HG02840 (cell line): ENCODE results near the gene XRRA1.
"Not testable (repeated sequence)": the region's sequence is repeated elsewhere in the genome, so short reads cannot be mapped to it uniquely, and the experiment has no call there.

Source experiments
- ATAC-seq: cut with Tn5 transposase; IDR thresholded peaks from one replicate; pipeline ENCODE4 v1.9.1; 2021; ENCODE audit warnings: mild to moderate bottlenecking, moderate library complexity, moderate number of reproducible peaks; ENCODE audit not compliant: unreplicated experiment, low FRiP score

XRRA1 gene, protein sequence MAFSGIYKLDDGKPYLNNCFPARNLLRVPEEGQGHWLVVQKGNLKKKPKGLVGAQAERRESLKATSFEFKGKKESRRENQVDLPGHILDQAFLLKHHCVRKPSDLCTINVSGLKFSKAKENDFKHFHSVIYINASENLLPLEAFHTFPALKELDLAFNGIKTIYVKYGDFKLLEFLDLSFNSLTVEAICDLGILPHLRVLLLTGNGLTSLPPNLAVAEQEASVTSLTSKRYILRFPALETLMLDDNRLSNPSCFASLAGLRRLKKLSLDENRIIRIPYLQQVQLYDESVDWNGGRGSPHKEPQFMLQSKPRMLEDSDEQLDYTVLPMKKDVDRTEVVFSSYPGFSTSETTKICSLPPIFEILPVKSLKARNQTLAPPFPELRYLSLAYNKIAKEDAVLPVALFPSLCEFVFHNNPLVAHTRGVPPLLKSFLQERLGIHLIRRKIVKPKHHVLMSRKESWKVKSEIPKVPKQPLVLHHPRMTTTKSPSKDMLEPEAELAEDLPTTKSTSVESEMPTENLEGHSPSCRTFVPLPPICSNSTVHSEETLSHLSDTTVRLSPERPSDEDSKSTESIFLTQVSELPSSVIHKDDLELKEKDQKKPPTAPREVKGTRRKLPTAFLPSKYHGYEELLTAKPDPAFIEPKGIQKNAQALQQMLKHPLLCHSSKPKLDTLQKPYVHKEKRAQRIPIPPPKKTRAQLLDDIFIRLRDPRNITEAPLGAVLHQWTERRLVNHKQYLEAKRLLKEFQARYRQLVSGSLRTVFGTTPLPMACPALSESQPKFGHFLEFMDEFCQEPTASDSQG

DNA sequence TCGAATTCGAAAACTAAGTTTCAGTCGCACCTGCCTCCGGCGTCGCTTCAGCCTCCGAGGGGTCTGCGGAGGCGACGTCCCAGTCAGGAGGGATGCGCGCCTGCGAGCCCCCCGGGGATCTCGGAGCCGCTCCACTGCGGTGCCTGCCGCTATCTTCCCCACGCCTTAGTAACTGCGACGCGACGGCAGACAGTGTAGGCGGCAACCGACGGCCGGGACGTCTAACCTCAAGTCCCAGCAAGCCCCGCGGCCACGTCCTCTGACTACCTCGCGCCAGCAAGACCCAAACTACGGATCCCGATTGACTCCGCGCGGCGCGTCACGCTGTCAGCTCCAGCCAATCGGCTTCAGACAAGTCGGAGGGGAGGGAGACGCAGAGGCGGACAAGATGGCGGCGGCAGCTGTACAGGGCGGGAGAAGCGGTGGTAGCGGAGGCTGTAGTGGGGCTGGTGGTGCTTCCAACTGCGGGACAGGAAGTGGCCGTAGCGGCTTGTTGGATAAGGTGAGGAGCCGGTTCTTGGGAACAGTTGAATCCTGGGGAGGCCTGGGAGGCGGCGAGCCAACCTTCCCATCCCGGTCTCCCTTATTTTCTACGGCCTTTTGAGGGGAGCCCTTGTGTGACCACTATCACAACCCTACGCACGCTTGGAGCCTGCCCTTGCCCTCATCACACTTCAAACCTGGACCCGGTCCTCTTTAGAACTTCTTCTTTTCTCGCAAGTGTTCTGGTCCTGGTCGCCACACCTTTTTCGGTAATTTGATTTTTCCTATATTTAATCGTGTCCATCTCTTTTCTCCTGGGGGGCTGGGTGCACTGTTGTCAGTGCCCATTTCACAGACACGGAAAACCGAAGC is at the start of gene XRRA1, which contains the start of gene SPCS2:
XRRA1 (minus strand) TSS at position 194 of the 855 bp plus-strand sequence. CDS start 8,213 bp downstream, outside the sequence.
SPCS2 (plus strand) TSS at position 369 of the 855 bp plus-strand sequence; CDS start at position 389, 20 bp downstream.
- peak; percentile 90 for ATAC-seq

DNA sequence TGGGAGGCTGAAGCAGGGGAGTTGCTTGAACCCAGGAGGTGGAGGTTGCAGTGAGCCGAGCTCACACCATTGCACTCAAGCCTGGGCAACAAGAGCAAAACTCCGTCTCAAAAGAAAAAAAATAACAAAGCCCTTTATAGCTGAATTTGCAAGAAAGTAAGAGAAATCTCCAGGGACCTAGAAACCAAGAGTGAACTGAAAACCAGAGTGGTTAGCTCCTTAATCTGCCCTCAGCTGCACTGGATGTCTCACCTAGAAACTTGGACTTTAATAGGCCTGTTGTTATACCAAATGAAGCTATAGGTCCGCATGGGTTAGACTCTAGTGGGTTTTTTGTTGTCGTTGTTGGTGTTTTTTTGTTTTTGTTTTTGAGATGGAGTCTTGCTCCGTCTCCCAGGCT is 44.0 kb upstream of the XRRA1 start:
- ATAC-seq: no peak

DNA sequence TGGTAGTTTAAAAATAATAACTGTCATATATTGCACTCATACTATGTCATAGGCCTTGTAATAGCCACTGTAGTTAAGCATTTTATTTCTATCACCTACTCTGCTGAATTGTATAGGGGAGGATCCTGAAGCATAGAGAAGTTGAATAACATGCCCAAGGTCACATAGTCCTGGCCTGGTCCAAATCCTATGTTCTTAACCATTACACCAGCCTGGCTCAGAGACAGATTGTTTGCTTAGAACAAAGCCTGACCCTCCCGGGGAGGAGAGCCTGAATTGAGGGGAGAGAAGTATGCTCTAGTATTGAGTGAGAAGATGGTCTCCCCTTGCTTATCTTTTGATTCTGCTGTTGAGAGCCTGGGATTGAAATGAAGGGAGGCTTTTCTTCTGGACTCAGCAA is 42.0 kb upstream of the XRRA1 start:
- no peak for ATAC-seq

DNA sequence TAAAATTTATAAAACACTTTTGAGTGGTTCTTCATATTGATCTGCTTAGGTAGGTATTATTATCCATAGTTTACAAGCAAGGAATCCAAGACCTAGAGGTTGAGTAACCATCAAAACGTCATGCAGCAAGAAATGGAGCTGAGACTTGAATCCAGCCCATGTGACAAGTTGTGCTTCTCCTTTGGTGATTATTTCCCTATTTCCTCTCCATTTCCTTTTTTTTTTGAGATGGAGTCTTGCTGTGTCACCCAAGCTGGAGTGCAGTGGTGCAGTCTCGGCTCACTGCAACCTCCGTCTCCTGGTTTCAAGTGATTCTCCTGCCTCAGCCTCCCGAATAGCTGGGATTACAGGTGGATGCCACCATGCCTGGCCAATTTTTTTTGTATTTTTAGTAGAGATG is 41.3 kb upstream of the XRRA1 start:
- ATAC-seq: not testable (repeated sequence)

DNA sequence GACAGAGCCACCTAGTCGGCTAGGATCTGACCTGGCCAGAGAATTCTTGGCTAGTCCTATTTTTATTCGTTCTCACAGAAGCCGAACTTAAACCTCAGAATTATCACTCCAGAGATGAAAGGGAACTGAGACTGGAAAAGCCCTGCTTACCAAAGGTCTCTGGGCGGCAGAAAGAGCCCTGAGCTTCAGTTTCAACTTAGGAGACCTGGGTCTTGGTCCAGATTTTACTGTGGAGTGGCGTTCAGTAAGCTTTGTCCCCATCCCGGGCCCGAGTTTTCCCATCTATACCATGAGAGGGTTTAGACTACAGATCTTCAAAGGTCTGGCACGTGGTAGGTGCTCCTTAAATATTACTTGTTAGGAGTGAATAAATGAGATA is 40.4 kb upstream of the XRRA1 start:
- ATAC-seq: peak; percentile 7

DNA sequence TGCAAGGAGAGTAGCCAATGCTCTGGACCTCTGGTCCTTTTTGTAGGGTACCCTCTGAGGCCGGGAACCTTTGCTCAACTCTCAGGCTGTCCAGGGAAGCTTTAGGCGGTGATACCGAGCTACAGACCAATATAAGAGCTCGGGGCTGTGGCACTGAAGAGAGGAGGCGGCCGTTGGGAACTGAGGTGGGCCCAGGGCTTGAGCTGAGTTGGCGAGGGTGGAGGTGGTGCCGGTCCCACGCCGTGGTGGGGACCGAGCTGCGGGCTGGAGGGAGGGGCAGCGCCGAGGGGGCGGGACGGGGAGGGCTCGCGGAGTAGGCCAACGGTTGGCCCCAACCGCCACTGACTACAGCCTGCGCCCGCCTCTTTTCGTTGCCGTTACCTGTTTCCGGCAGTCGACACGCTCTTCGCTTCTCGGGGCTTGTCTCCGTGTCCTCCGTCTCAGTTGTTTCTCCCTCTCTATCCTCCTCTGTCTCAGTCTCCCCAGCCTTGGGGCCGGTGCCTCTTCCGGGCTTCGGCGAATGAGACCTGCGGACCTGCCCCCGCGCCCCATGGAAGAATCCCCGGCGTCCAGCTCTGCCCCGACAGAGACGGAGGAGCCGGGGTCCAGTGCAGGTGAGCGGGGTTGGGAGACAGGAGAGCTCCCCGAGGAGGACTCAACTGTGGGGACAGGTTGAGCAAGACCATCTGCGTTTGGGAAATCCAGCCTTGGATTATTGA is 39.8 kb upstream of the XRRA1 start, which contains the start of gene NEU3:
NEU3 (plus strand) TSS at position 393 of the 719 bp plus-strand sequence; CDS start at position 521, 128 bp downstream.
- ATAC-seq: peak; percentile 79

DNA sequence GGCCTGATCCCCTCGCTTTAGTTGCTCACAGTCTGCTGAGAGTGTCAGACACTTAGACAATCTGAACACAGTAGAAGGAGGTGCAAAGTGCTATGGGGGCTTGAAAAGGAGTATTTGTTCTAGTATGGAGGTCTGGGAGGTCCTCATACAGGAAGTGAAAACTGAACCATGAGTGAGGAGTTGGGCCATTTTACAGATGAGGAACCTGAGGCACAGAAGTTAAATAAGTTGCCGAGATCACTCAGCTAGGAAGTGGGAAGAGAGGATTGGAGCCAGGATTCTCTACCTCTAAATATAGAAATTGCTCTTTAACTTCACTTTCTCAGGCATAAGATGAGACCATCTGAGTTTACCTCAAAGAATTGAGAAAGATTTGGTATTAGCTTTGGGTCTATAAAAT is 35.8 kb upstream of the XRRA1 start:
- no peak for ATAC-seq

DNA sequence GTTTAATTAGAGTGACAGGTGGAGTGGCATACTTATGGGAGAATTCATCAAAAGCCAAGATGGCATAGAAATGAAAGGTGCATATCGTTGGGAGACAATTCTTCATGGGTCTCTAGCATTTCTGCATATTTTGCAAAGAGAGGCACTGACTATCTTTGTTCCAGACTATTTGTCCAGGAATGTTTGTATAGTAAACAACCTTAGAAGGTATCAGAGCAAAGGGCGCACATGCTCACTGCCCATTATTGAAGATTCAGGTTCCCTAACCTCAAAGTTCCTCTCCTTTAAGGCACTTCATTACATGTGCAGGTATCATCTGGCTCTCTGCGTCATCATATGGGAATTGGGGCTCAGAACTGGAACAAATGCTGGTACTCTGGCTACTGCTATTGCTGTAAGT is 35.2 kb upstream of the XRRA1 start:
- ATAC-seq: no peak

DNA sequence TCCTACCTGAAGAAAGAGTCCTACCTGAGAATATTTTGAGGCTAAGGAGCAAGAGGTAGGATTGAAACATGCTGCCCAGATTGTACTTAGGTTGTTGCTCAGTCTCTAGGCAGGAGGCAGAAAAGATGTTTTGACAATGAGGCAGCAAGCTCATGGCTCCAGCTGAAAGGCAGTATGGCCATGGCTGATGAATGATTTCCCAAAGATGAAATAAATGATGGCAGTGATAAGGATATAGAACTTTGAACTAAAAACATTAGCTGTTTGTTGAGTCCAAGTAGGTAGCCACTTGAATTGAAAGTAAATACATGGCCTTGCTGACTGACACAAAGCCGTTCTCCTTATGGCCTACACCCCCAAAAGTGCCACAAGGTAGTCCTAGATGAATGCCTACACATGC is 33.0 kb upstream of the XRRA1 start:
- no peak for ATAC-seq

DNA sequence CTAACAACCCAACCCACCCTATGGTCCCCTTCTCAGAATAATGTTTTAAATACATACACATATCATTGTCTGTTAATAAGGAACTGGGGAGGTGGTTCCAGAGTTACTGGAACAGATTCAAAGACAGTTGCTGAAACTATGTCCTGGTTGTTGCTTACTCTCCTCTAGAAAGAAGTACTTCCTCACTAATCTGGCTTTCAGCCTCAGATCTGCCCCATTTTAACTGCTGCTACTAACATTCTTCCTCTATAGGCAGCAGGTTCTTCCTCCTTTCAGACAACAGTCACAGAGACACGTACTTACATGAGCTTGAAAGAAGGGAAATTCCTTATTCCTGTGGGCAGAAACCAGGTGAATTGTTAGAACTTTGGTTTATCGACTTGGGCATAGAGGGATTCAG is 31.7 kb upstream of the XRRA1 start:
- ATAC-seq: no peak

DNA sequence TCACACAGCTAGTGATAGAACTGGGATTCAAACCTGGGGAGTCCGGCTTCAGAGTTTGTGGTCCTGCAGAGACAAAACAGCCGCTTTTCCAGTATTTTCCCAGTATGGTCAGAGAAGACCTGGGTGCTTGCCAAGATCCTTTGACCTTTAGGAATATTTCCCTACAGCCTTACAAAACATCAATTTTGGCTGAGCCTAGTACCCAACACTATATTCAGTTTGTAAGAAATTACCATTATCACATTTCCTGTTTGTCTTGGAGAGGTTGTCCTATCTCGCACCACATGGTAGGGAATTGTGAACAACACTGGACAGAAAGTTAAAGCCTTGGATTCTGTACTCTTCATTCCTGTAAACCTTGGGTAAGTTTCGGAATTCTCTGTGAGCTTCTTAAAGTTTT is 29.1 kb upstream of the XRRA1 start:
- ATAC-seq: no peak

DNA sequence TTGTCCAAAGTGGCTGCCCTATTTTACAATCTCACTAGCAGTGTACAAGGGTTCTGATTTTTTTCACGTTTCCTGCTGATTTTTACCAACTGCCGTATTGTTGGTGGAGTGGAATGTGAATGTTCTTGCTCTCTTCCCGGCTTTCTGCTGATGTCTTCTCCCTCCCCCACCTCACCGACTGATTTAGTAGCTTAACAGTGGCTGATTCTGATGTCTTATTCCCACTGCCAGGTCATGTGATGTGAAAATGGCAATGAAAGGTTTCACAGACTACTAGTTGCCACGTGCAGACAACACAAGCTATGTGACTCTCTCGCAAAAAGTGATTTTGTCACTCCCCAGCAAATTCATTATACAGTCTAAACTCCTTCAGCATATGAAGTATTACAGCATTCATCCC is 22.5 kb upstream of the XRRA1 start:
- no peak for ATAC-seq

DNA sequence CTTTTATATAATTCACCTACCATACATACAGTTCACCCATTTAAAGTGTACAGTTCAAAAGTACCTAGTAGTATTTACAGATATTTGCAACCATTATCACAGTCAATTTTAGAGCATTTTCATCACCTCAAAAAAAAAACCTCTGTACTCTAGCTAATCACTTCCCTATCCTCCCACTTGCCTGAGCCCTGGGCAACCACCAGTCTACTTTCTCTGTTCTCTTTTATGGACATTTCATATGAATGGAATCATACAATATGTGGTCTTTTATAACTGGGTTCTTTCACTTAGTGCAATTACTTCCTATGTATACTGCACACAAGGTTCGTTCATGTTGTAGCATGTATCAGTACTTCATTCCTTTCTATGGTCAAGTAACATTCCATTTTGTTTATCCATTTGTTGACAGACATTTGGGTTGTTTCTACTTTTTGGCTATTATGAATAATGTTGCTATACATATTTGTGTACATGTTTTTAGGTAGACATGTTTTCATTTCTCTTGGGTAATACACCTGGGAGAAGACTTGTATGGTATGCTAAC is 22.0 kb upstream of the XRRA1 start:
- no peak for ATAC-seq

DNA sequence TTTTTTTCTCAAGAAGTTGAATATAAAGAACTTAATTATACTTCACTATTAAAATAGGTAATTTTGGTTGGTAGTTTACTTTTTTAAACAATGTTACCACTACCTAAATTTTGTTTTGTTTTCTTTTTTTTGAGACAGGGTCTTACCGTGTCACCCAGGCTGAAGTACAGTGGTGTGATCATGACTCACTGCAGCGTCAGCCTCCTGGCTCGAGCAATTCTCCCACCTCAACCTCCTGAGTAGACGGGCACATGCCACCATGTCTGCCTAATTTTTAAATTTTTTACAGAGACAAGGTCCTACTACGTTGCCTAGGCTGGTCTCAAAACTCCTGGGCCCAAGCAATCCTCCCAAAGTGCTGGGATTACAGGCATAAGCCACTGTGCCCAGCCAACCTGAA is 17.8 kb upstream of the XRRA1 start:
- no peak for ATAC-seq

DNA sequence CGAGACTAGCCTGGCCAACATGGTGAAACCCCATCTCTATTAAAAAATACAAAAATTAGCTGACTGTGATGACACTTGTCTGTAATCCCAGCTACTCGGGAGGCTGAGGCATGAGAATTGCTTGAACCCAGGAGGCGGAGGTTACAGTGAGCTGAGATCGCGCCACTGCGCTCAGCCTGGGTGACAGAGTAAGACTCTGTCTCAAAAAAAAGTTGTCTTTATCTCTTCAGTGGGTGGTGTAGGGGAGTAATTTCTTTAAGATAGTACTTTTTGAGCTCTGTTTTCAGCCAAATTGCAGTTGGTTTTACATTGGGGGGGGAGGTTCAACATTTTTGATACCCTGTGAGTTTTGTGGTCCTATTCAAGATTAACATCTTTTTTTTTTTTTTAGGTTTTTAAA is 11.2 kb upstream of the XRRA1 start:
- ATAC-seq: not testable (repeated sequence)

DNA sequence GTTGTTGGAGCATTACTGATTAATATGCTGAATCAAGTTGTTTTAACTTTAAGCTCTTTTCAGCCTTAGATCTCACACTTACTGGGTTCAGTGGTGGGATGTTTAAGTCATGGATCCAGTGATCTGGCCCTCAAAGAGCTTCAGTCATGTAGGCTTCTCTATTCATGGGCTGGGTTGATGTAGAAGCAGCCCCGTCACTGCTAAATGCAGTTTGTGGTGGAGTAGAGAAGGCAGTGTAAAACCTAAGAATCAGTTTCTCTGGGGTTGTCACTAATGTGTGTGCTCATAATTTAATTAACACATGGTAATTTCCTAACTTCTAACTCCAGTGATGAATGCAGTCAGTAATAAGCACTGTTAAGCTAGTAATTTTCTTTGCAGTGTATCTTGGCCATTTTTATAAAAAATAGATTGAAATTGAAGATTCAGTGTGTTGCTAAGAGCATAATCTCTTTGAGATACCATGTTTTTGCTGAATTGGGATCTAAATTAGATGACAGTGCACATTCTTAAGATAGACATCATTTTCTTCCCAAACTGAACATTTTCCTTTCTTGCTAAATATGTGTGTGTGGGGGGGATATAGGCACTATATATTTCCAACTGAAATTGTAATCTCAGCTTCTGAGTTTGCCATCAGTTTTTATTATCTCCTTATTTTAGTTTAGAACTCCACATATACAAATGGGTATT is 9.2 kb upstream of the XRRA1 start:
- ATAC-seq: no peak

DNA sequence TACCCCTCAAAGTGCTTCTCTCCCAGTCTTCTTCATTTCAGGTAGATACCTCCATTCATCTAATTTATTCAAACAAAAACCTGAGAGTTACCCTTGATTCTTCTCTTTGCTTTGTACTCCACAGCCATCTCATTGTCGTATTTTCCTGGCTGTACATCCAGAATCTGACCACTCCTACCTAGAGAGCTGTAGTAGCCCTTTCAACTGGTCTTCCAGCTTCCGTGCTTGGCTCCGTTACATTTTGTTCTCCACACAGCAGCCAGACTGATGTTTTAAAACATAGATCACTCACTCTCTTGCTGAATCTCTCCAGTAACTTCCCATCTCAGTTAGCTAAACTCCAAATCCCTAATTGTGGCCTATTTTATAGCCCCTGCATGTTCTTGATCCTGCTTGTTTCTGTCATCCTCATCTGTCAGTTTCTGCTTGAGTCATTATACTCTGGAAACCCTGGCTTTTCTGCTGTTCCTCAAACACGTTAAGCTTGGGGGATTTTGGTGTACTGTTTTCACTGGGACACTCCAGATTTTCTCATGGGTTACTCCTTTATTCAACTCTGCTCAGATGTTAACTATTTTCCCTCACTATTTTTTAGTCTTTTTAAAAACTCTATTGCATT is 7.6 kb upstream of the XRRA1 start:
- no peak for ATAC-seq

DNA sequence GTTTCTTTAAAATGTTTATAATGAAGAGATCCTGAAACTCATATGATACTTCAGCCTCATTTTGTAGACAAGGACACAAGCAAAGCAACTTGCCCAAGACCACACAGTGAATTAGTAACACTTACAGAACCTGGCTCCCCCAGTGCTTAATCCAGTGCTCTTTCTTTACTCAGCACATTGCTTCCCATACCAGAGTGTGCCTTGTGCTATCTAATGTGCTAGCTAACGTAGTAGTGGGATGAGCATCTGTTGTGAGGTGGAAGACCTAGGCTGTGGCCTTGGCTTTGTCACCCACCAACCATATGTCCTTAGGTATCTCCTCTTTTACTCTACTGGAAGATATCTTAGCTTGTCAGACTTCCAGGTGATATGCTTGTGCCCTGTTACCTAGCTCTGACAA is 5.3 kb upstream of the XRRA1 start:
- ATAC-seq: no peak

DNA sequence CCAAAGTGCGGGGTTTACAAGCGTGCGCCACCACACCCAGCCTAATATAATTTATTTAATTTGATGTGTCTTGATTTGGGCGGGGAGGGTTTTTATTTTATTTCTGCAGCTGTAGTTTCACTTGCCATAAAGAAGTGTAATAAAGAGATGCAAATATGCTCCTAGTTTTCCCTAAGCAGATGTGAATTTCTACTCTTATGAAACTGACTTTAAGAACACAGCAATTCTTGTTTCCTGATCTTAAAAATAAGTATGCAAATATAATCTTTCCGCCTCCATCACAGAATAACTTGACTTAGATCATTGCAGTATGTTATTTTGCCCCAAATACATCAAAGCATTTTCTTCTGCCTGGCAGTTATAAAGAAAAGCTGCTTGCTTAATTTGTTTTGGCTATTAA is 4.6 kb upstream of the XRRA1 start:
- no peak for ATAC-seq
